Measurements from ENCODE around the gene CYP24A1. TPM values are rescaled to one million over a fixed set of nuclear protein-coding genes. Genes with fewer than 3 reads are reported as not detected.

CYP24A1 gene
- total and polyA plus RNA-seq, 11 donors: not detected

- WGBS, 4 donors: 62 to 83% (median 81%) methylated on average over 2 of the region's 2 CpGs
- no peak overlapping the region for H3K27ac ChIP-seq
- no peak for DNase-seq
- intact Hi-C loops (cut with DNase I): no loop called here
- H3K4me1 ChIP-seq: peaks cover 0 to 7% (median 0%) of the 10 kb centered on the region in 12 donors
- ATAC-seq: no peak
- no peaks in the 10 kb centered on the region for H3K9me3 ChIP-seq
- H3K4me3 ChIP-seq: no peak overlapping the region
- peaks cover 0 to 15% (median 0%) of the 10 kb centered on the region in 9 donors for H3K27me3 ChIP-seq
- no peaks in the 10 kb centered on the region for H3K36me3 ChIP-seq
- TF ChIP-seq POLR2A (IDR thresholded peaks at IDR 0.05) (no peak), CTCF (IDR thresholded peaks at IDR 0.05) (no peak)
These were observed 66.6 kb downstream of the CYP24A1 start for GRCh38 chr20:54107181-54107580.

- TF ChIP-seq CTCF (IDR thresholded peaks at IDR 0.05) (no peak), POLR2A (IDR thresholded peaks at IDR 0.05) (no peak)
- no peak for DNase-seq
- intact Hi-C loops (cut with DNase I): no loop called here
- Histone ChIP-seq H3K27ac (no peak overlapping the region), H3K4me3 (no peak overlapping the region), H3K36me3 (no peaks in the 10 kb centered on the region), H3K4me1 (peaks cover 0 to 7% (median 0%) of the 10 kb centered on the region in 12 donors), H3K27me3 (peaks cover 0 to 9% (median 0%) of the 10 kb centered on the region in 9 donors), H3K9me3 (no peaks in the 10 kb centered on the region)
- WGBS, 4 donors: 66 to 79% (median 74%) methylated on average over 4 of the region's 4 CpGs
- ATAC-seq: no peak
These were observed 67.6 kb downstream of the CYP24A1 start for GRCh38 chr20:54106162-54106561.

- intact Hi-C loops (cut with DNase I): no loop called here
- peaks cover 0 to 9% (median 0%) of the 10 kb centered on the region in 9 donors for H3K27me3 ChIP-seq
- no peak for DNase-seq
- no peak for TF ChIP-seq CTCF (IDR thresholded peaks at IDR 0.05)
- no peak for TF ChIP-seq POLR2A (IDR thresholded peaks at IDR 0.05)
- H3K4me3 ChIP-seq: no peak overlapping the region
- no peaks in the 10 kb centered on the region for H3K9me3 ChIP-seq
- H3K4me1 ChIP-seq: peaks cover 0 to 7% (median 0%) of the 10 kb centered on the region in 12 donors
- no peak for ATAC-seq
- 62 to 67% (median 65%) methylated on average over 4 of the region's 4 CpGs for WGBS, 4 donors
- no peak overlapping the region for H3K27ac ChIP-seq
- no peaks in the 10 kb centered on the region for H3K36me3 ChIP-seq
These were observed 68.1 kb downstream of the CYP24A1 start for GRCh38 chr20:54105653-54106052.

- intact Hi-C loops (cut with DNase I): loop anchor here in 2 of 10 donors (5.0 kb wide), 1 partner anchor 543 kb away; no protein-coding TSS in a partner anchor
- 85 to 91% (median 87%) methylated on average over 4 of the region's 4 CpGs for WGBS, 4 donors
- Histone ChIP-seq H3K4me1 (peaks cover 0 to 7% (median 0%) of the 10 kb centered on the region in 12 donors), H3K27me3 (peaks cover 0 to 9% (median 0%) of the 10 kb centered on the region in 9 donors), H3K36me3 (no peaks in the 10 kb centered on the region), H3K9me3 (no peaks in the 10 kb centered on the region), H3K4me3 (no peak overlapping the region), H3K27ac (no peak overlapping the region)
- DNase-seq (no peak), ATAC-seq (no peak)
- no peak for TF ChIP-seq POLR2A (IDR thresholded peaks at IDR 0.05)
These were observed 69.0 kb downstream of the CYP24A1 start for GRCh38 chr20:54104781-54105180.

All from heart left ventricle (tissue), 16 donors.